GM10266 (cell line): ENCODE measurements around the gene RPLP2.

Experiments used
- DNase-seq: peaks from one replicate; pipeline ENCODE4 v3.0.0; 2012; ENCODE audit errors: extremely low spot score
- CTCF ChIP-seq: IDR thresholded peaks from 2 replicates; pipeline ENCODE4 v1.5.1; 2012; ENCODE audit warnings: mild to moderate bottlenecking, low read depth; ENCODE audit not compliant: control insufficient read depth, insufficient read depth; ENCODE audit errors: missing control alignments

RPLP2 gene

GRCh38 chr11:834371-835316 lies 24.9 kb downstream of the RPLP2 start:
- TF ChIP-seq CTCF, result no peak
- DNase-seq, result no peak

GRCh38 chr11:836274-836673 lies 26.5 kb downstream of the RPLP2 start:
- no peak for DNase-seq
- TF ChIP-seq CTCF, result no peak

GRCh38 chr11:836700-837099 lies 26.9 kb downstream of the RPLP2 start:
- TF ChIP-seq CTCF, result no peak
- DNase-seq, result no peak

GRCh38 chr11:837189-837989 lies 27.6 kb downstream of the RPLP2 start:
- no peak for TF ChIP-seq CTCF
- no peak for DNase-seq

GRCh38 chr11:837990-838307 lies 28.2 kb downstream of the RPLP2 start:
- no peak for TF ChIP-seq CTCF
- DNase-seq, result no peak

- TF ChIP-seq CTCF, result no peak
- no peak for DNase-seq
Observed at GRCh38 chr11:838441-839279, 28.9 kb downstream of the RPLP2 start.
